Hepatocyte (in vitro differentiated cells): ENCODE results near the gene GPR161.

Experiments used
- EZH2 ChIP-seq: fragments of 200-600 bp; sonication (generic); IDR thresholded peaks from 2 replicates; pipeline ENCODE4 v1.6.1; 2016; ENCODE audit warnings: antibody characterized with exemption, mild to moderate bottlenecking, borderline replicate concordance
- EZH2phosphoT487 ChIP-seq: fragments of 200-600 bp; sonication (generic); IDR thresholded peaks from one replicate; pipeline ENCODE4 v1.6.1; 2018; ENCODE audit warnings: antibody characterized with exemption, mild to moderate bottlenecking, low read depth, moderate library complexity; ENCODE audit not compliant: unreplicated experiment, severe bottlenecking
- TF ChIP-seq, protein P1 (sequence below): fragments of 200-600 bp; sonication (generic); IDR thresholded peaks from 2 replicates; pipeline ENCODE4 v1.5.1; 2016; ENCODE audit warnings: antibody characterized with exemption, mild to moderate bottlenecking; ENCODE audit not compliant: poor library complexity

DNA sequence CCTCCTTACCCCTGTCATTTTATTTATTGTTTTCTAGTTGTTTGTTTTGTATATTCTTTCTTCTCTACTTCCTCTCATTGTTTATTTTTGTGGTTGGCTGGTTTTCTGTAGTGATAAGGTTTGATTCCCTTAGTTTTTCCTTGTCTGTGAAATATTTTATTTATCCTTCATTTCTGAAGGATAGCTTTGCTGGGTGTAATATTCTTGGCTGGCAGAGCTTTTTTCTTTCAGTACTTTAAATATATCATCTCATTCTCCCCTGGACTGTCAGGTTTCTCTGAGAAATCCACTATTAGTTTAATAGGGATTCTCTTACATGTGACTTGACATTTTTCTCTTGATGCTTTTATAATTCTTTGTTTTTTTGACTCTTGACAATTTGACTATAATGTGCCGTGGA is 23.2 kb upstream of the GPR161 start:
- TF ChIP-seq, protein P1, sequence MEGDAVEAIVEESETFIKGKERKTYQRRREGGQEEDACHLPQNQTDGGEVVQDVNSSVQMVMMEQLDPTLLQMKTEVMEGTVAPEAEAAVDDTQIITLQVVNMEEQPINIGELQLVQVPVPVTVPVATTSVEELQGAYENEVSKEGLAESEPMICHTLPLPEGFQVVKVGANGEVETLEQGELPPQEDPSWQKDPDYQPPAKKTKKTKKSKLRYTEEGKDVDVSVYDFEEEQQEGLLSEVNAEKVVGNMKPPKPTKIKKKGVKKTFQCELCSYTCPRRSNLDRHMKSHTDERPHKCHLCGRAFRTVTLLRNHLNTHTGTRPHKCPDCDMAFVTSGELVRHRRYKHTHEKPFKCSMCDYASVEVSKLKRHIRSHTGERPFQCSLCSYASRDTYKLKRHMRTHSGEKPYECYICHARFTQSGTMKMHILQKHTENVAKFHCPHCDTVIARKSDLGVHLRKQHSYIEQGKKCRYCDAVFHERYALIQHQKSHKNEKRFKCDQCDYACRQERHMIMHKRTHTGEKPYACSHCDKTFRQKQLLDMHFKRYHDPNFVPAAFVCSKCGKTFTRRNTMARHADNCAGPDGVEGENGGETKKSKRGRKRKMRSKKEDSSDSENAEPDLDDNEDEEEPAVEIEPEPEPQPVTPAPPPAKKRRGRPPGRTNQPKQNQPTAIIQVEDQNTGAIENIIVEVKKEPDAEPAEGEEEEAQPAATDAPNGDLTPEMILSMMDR: no peak
- TF ChIP-seq EZH2: no peak
- TF ChIP-seq EZH2phosphoT487: no peak
